CD4-positive, CD25-positive, alpha-beta regulatory T cell (primary cell): ENCODE measurements around the gene MPHOSPH9. TPM values are rescaled to one million over a fixed set of nuclear protein-coding genes. Genes with fewer than 3 reads are reported as not detected.

Experiments used
- ATAC-seq, 2 donors: fragments of 150-1000 bp; cut with Tn5 transposase; one replicate each; pipeline ENCODE4 v1.10.0; 2021; ENCODE audit warnings: low read depth in 2 of 2, moderate number of reproducible peaks in 2 of 2, moderate library complexity in 1 of 2
- DNase-seq, 3 donors: peaks; one replicate each; pipeline versions ENCODE4 v3.0.0 to v3.0.0-alpha.2; 2012 to 2022; ENCODE audit warnings: mixed read lengths in 1 of 3
- H3K27ac ChIP-seq: one replicate; pipeline ENCODE4 v1.7.0; 2013; ENCODE audit warnings: mild to moderate bottlenecking, low read length; ENCODE audit not compliant: insufficient read depth, poor library complexity, severe bottlenecking
- H3K27me3 ChIP-seq: one replicate; pipeline ENCODE4 v1.7.0; 2013; ENCODE audit warnings: low read length; ENCODE audit not compliant: control insufficient read depth, insufficient read depth
- H3K36me3 ChIP-seq: one replicate; pipeline ENCODE4 v1.7.0; 2013; ENCODE audit warnings: mild to moderate bottlenecking, low read length, moderate library complexity; ENCODE audit not compliant: control insufficient read depth, insufficient read depth
- H3K4me1 ChIP-seq: 2 replicates; pipeline ENCODE4 v1.7.0; 2013; ENCODE audit warnings: mild to moderate bottlenecking, low read length; ENCODE audit not compliant: insufficient read depth, control insufficient read depth, poor library complexity, severe bottlenecking
- H3K4me3 ChIP-seq: one replicate; pipeline ENCODE4 v1.7.0; 2013; ENCODE audit warnings: low read depth, mild to moderate bottlenecking, low read length, moderate library complexity
- H3K9me3 ChIP-seq, 2 experiments: 1 replicate in 1 of 2; 2 replicates in 1 of 2; pipeline ENCODE4 v1.7.0; 2013; ENCODE audit warnings: low read length in 2 of 2, mild to moderate bottlenecking in 1 of 2, moderate library complexity in 1 of 2; ENCODE audit not compliant: control insufficient read depth in 2 of 2
- H3K27ac Mint-ChIP-seq, 3 donors: one replicate each; pipeline ENCODE4 v1.8.0; 2020 to 2022; ENCODE audit warnings: mild to moderate bottlenecking in 3 of 3, mixed read lengths in 3 of 3, moderate library complexity in 2 of 3
- H3K27me3 Mint-ChIP-seq: one replicate; pipeline ENCODE4 v1.8.0; 2022; ENCODE audit warnings: mild to moderate bottlenecking, mixed read lengths
- H3K36me3 Mint-ChIP-seq: one replicate; pipeline ENCODE4 v1.8.0; 2020; ENCODE audit warnings: mixed read lengths
- H3K4me1 Mint-ChIP-seq, 4 donors: one replicate each; pipeline ENCODE4 v1.8.0; 2020 to 2022; ENCODE audit warnings: mixed read lengths in 4 of 4, mild to moderate bottlenecking in 1 of 4
- H3K4me3 Mint-ChIP-seq, 4 donors: one replicate each; pipeline ENCODE4 v1.8.0; 2020 to 2022; ENCODE audit warnings: mild to moderate bottlenecking in 4 of 4, mixed read lengths in 4 of 4, moderate library complexity in 3 of 4
- H3K9me3 Mint-ChIP-seq, 7 donors: one replicate each; pipeline ENCODE4 v1.8.0; 2020 to 2022; ENCODE audit warnings: mixed read lengths in 7 of 7, mild to moderate bottlenecking in 3 of 7, moderate library complexity in 2 of 7
- polyA plus RNA-seq, 4 donors: library from polyadenylated mRNA; unstranded; fragments of 300-500 nt; fragmentation: Illumina TruSeq; gene quantifications; one replicate each; pipeline ENCODE4 v1.2.3, GENCODE V29; 2021
- total RNA-seq: library from RNA; stranded (reverse); gene quantifications from one replicate; pipeline ENCODE4 v1.2.3, GENCODE V29; 2022

Gene MPHOSPH9
- total and polyA plus RNA-seq, 5 donors from 2014 or later = 30.9 to 83.5 (median 48.2) TPM

GRCh38 chr12:123113026-123113425 is 119.9 kb downstream of the MPHOSPH9 start:
- Mint-ChIP-seq H3K27ac (peak overlapping the region in 2 of 3 donors; percentile 81 to 93), H3K27me3 (no peaks in the 10 kb centered on the region), H3K9me3 (no peaks in the 10 kb centered on the region), H3K4me3 (no peak overlapping the region), H3K4me1 (peaks cover 13 to 97% (median 43%) of the 10 kb centered on the region in 4 donors), H3K36me3 (peaks cover 31% of the 10 kb centered on the region)
- Histone ChIP-seq H3K27ac (no peak overlapping the region), H3K4me1 (peaks cover 64% of the 10 kb centered on the region), H3K36me3 (peaks cover 16% of the 10 kb centered on the region), H3K9me3 (no peaks in the 10 kb centered on the region), H3K27me3 (no peaks in the 10 kb centered on the region), H3K4me3 (no peak overlapping the region)
- ATAC-seq = no peak
- DNase-seq = no peak

- ATAC-seq (no peak), DNase-seq (no peak)
- Histone ChIP-seq H3K9me3 (no peaks in the 10 kb centered on the region), H3K27ac (no peak overlapping the region), H3K4me3 (no peak overlapping the region), H3K4me1 (peaks cover 64% of the 10 kb centered on the region), H3K27me3 (no peaks in the 10 kb centered on the region), H3K36me3 (peaks cover 16% of the 10 kb centered on the region)
- H3K27ac Mint-ChIP-seq = peak overlapping the region; percentile 71 to 90 (median 81)
- H3K9me3 Mint-ChIP-seq = no peaks in the 10 kb centered on the region
- H3K27me3 Mint-ChIP-seq = no peaks in the 10 kb centered on the region
- H3K4me3 Mint-ChIP-seq = peak overlapping the region in 2 of 4 donors; percentile 38 to 57
- H3K4me1 Mint-ChIP-seq = peaks cover 20 to 98% (median 50%) of the 10 kb centered on the region in 4 donors
- H3K36me3 Mint-ChIP-seq = peaks cover 36% of the 10 kb centered on the region
Measured at GRCh38 chr12:123111498-123112165, 121.3 kb downstream of the MPHOSPH9 start.

DNA sequence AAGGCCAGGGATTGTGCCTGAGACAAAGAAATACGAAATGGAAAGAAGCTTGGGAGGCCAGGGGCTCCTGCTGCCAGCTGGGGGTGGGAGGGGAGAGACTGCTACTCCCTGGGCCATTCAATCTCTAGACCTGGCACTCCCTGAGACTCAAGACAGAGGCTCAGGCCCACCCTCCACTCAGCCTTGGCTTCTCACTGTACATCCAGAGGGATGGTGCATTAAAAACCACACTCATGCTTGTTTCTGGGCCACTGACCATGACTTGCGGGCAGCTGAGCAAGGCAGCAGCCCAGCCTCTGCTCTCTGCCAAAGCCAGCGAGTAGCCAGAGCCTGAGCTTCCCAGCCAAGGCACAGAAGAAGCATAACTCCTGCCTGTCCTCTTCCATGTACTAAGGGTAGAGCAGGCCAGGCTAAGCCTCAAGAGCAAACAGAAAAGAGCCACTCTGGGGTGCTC is 123.6 kb downstream of the MPHOSPH9 start:
- H3K4me1 Mint-ChIP-seq = peaks cover 21 to 98% (median 53%) of the 10 kb centered on the region in 4 donors
- H3K27ac Mint-ChIP-seq = peak overlapping the region in 1 of 3 donors; percentile 81
- no peaks in the 10 kb centered on the region for H3K27me3 Mint-ChIP-seq
- Histone ChIP-seq H3K4me3 (no peak overlapping the region), H3K9me3 (no peaks in the 10 kb centered on the region), H3K4me1 (peaks cover 57% of the 10 kb centered on the region), H3K27me3 (no peaks in the 10 kb centered on the region), H3K36me3 (peaks cover 16% of the 10 kb centered on the region), H3K27ac (no peak overlapping the region)
- H3K9me3 Mint-ChIP-seq = no peaks in the 10 kb centered on the region
- H3K4me3 Mint-ChIP-seq = peak overlapping the region in 2 of 4 donors; percentile 35 to 41
- ATAC-seq (no peak), DNase-seq (no peak)
- peaks cover 40% of the 10 kb centered on the region for H3K36me3 Mint-ChIP-seq

DNA sequence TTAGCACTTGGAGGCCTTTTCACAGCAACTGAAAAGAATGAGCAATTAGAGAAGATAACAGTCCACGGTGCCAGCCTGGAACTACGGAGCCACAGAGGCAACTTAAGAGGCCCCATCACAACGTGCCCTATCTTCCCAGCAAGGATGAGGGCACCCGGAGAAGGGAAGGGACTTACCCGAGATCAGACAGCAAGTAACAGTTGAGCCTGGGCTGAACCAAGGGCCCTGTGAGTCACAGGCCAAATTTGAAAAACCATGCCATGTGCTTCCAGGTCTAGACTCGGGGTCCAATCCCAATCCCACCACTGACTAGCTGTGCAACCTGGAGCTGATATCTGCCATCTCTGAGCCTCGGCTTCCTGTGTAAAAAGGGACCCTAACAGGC is 124.3 kb downstream of the MPHOSPH9 start:
- H3K36me3 Mint-ChIP-seq = peaks cover 42% of the 10 kb centered on the region
- H3K4me3 Mint-ChIP-seq = peak overlapping the region in 1 of 4 donors; percentile 35
- H3K27ac Mint-ChIP-seq = peak overlapping the region; percentile 97 to 98 (median 98)

DNA sequence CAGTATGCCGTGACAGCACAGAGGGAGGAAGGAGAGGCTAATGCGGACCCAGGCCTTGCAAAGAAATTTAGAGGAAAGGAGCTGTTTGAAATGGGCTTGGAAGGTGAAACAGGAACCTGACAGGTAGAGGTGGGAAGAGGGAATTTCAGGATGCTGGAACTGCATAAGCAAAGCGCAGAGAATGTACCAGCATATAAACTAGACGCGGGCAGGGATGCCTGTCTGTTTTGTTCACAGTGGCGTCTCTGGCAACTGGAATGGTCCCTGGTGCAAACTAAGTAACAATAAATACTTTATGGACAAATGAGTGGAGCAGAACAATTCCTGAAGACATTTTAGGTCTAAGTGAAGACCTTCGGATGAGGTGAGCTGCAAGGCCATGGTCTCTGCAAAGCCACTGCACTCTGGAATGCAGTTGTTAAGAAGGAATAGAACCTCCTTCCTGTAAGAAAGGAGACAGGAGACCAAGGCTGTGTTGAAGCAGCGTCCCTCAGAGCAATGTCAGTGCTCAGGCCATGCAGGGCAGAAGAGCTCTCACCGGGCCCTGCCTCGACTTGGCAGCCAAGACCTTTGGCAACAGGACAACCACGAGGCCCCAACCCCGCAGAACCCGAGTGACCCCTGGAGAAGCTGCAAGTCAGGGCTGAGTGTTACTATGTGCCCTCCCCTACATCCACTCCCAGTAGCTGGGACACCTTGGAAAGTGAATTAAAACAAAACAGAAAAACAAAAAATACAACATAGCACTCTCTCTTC is 124.8 kb downstream of the MPHOSPH9 start:
- Histone ChIP-seq H3K4me3 (peak overlapping the region; percentile 46), H3K4me1 (peaks cover 53% of the 10 kb centered on the region), H3K27me3 (no peaks in the 10 kb centered on the region), H3K36me3 (peaks cover 16% of the 10 kb centered on the region), H3K27ac (peak overlapping the region; percentile 78), H3K9me3 (no peaks in the 10 kb centered on the region)
- DNase-seq (no peak), ATAC-seq (no peak)
- Mint-ChIP-seq H3K36me3 (peaks cover 41% of the 10 kb centered on the region), H3K4me1 (peaks cover 21 to 91% (median 49%) of the 10 kb centered on the region in 4 donors), H3K4me3 (peak overlapping the region; percentile 35 to 86 (median 66)), H3K27ac (peak overlapping the region; percentile 97 to 98 (median 98)), H3K27me3 (no peaks in the 10 kb centered on the region), H3K9me3 (no peaks in the 10 kb centered on the region)

More for the DNA sequence above, 124.3 kb downstream of the MPHOSPH9 start:
- no peaks in the 10 kb centered on the region for H3K27me3 Mint-ChIP-seq
- Histone ChIP-seq H3K36me3 (peaks cover 16% of the 10 kb centered on the region), H3K4me3 (no peak overlapping the region), H3K27ac (no peak overlapping the region), H3K9me3 (no peaks in the 10 kb centered on the region), H3K27me3 (no peaks in the 10 kb centered on the region), H3K4me1 (peaks cover 50% of the 10 kb centered on the region)
- ATAC-seq (no peak), DNase-seq (no peak)
- H3K4me1 Mint-ChIP-seq = peaks cover 21 to 95% (median 50%) of the 10 kb centered on the region in 4 donors
- no peaks in the 10 kb centered on the region for H3K9me3 Mint-ChIP-seq

DNA sequence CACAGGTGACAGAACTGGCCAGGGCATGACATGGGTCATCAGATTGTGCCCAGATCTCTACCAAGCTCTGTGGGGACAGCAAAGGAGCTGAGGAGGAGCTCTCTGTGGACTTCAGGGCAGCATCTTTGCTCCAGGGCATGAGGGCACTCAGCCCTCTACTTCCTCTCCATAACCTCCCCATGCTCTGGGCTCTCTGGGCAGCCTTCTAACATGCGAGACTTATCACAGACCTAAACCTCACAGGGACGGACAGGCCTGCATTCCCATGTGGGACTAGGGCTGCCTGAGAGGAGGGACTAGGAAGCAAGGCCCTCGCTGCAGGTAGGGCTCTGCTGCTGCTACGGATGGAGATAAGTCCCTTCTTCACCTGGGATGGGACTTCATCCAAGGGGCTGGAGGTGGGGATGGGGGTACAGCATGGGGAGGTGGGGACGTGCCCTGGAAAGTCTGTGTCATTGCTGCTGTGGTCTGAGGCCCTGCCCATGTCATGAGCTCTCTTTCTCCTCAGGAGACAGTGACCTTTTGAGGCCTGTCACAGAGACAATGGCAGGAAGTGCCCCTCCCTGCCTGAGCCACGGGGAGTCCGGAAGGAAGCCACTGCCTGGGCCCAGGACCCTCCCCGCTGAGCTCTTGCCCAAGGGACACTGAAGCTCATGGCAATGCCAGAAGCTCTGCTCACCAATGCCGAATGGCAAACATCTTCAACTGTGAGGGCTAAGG is 126.1 kb downstream of the MPHOSPH9 start:
- peaks cover 45% of the 10 kb centered on the region for H3K36me3 Mint-ChIP-seq
- peaks cover 21 to 91% (median 55%) of the 10 kb centered on the region in 4 donors for H3K4me1 Mint-ChIP-seq
- no peaks in the 10 kb centered on the region for H3K9me3 Mint-ChIP-seq
- Histone ChIP-seq H3K4me3 (peak overlapping the region; percentile 46), H3K36me3 (peaks cover 16% of the 10 kb centered on the region), H3K27ac (peak overlapping the region; percentile 78), H3K27me3 (no peaks in the 10 kb centered on the region), H3K4me1 (peaks cover 61% of the 10 kb centered on the region), H3K9me3 (no peaks in the 10 kb centered on the region)
- peak; percentile 32 to 93 (median 53) for DNase-seq
- H3K4me3 Mint-ChIP-seq = peak overlapping the region; percentile 40 to 86 (median 80)
- peak overlapping the region; percentile 97 to 98 (median 98) for H3K27ac Mint-ChIP-seq
- no peaks in the 10 kb centered on the region for H3K27me3 Mint-ChIP-seq
- peak; percentile 91 to 95 for ATAC-seq

- H3K27me3 ChIP-seq = no peaks in the 10 kb centered on the region
- Mint-ChIP-seq H3K27me3 (no peaks in the 10 kb centered on the region), H3K27ac (peak overlapping the region; percentile 77 to 98 (median 97)), H3K36me3 (peaks cover 51% of the 10 kb centered on the region), H3K4me3 (peak overlapping the region; percentile 39 to 86 (median 52)), H3K9me3 (no peaks in the 10 kb centered on the region), H3K4me1 (peaks cover 21 to 89% (median 50%) of the 10 kb centered on the region in 4 donors)
- peaks cover 13% of the 10 kb centered on the region for H3K36me3 ChIP-seq
- H3K4me3 ChIP-seq = no peak overlapping the region
- DNase-seq = no peak
- ATAC-seq = no peak
- H3K27ac ChIP-seq = no peak overlapping the region
- H3K4me1 ChIP-seq = peaks cover 54% of the 10 kb centered on the region
- no peaks in the 10 kb centered on the region for H3K9me3 ChIP-seq
Measured at GRCh38 chr12:123105211-123105826, 127.6 kb downstream of the MPHOSPH9 start.
